GM21825 (cell line): ENCODE results near the gene SAMD4B.
"Not testable (repeated sequence)": the region's sequence is repeated elsewhere in the genome, so short reads cannot be mapped to it uniquely, and the experiment has no call there.

ENCODE experiments used
- ATAC-seq: cut with Tn5 transposase; IDR thresholded peaks from one replicate; pipeline ENCODE4 v1.9.1; 2021; ENCODE audit warnings: mild to moderate bottlenecking, moderate library complexity; ENCODE audit not compliant: unreplicated experiment

The SAMD4B gene

DNA sequence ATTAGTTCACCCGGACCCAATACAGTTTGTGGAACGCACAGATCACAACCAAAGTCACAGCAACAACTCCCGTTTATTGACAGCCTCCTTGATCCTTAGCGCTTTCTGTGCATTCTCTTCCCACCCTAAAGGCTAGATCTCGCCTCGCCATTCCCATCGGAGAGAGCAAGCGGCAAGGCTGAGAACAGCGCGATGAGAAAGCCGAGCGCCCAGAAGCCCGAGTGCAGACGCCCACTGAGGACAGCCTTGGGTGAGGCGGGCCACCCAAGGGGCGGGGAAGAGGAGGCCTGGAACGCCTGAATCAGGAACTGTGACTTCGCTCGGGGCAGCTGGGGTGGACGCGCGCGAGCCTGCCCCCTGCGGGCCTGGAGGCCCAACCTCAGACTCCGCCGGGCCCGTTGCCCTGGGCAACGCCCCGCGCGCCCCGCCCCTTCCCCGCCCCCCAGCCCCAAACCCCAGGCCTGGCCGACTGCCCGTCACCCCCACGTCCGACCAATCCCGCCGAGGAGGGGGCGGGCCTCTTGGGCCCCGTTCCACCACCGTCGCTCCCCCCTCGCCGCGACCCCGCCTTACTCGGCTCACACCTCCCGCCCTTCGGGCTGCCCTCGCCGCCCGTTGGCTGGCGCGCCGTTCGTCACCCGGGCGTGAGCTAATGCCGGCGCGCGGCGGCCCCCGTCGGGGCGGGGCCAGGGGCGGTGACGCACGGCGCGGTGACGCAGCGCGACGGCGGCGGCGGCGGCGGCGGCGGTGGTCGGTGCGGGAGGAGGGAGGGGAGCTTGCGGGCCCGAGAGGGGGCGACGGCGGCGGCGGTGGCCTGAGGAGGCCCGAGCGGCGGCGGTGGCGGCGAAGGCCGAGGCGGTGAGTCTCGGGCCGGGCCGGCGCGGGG lies at the start of gene SAMD4B:
Gene SAMD4B (plus strand): TSS at position 703 of the 886 bp plus-strand sequence. CDS start 14,473 bp downstream, outside the sequence.
- peak; percentile 83 for ATAC-seq

- ATAC-seq = no peak
Observed at GRCh38 chr19:39293394-39293793, 48.8 kb upstream of the SAMD4B start.

GRCh38 chr19:39296055-39296645 lies 46.1 kb upstream of the SAMD4B start, which contains the start of gene IFNL1:
Gene IFNL1, plus strand, starts transcription at chr19:39296407. Its CDS starts 15 bp downstream, at chr19:39296422.
- ATAC-seq = no peak

DNA sequence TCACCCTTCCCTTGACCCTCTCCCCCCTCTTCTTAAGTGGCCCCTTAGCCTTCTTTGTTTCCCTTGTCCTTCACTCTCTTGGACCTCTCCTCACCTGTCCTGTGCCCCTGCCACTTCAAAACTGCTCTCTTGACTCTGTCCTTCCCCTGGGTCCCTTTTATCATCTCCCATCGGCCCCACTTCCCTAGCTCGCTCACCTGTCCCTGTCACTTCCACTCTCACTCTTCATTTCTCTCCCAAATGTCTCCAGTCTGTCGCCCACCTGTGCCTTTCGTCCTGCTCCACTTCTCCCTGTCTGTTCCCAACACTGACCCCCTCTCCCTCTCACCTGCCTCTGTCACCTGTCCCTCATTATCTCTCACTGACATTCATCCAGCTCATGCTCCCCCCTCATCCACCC lies 45.3 kb upstream of the SAMD4B start:
- no peak for ATAC-seq

DNA sequence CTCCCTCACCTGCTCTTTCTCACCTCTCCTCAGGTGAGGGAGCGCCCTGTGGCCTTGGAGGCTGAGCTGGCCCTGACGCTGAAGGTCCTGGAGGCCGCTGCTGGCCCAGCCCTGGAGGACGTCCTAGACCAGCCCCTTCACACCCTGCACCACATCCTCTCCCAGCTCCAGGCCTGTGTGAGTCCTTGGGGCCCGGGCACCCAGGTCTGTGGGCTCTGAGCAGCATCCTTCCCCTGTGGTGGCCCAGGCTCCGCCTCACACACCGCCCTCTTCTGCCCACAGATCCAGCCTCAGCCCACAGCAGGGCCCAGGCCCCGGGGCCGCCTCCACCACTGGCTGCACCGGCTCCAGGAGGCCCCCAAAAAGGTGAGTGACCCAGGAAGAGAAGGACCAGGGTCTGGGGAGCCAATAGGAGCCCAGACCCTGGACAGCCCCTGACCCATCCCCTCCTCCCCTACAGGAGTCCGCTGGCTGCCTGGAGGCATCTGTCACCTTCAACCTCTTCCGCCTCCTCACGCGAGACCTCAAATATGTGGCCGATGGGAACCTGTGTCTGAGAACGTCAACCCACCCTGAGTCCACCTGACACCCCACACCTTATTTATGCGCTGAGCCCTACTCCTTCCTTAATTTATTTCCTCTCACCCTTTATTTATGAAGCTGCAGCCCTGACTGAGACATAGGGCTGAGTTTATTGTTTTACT lies 44.1 kb upstream of the SAMD4B start:
- ATAC-seq = no peak

- ATAC-seq = no peak
Observed at GRCh38 chr19:39299404-39299803, 42.8 kb upstream of the SAMD4B start.

DNA sequence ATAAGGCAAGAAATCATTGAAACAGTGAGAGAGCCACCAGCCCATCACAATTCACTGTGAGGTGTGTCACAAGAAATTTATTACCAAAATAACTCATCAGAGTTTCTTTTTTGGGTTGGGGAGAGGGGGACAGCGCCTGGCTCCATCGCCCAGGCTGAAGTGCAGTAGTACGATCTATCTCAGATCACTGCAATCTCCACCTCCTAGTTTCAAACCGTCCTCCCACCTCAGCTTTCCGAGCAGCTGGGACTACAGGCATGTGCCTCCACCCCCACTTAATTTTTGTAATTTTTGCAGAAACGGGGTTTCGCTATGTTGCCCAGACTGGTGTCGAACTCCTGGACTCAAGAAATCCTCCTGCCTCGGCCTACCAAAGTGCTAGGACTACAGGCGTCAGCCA lies 42.4 kb upstream of the SAMD4B start:
- no peak for ATAC-seq

DNA sequence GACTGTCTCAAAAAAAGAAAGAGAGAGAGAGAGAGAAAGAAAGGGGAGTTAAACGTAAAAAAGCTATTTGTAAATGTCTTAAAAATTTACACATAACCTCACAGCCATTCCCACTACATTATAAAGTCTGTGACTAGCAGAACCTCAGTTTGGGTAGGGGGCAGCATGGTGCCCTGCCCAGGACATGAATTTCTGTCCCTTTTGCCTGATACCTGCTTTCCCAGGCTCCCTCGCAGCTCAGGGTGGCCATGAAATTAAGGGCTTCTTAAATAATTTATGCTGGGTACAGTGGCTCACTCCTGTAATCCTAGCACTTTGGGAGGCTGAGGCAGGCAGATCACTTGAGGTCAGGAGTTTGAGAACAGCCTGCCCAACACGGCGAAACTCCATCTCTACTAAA lies 41.2 kb upstream of the SAMD4B start:
- ATAC-seq = no peak

DNA sequence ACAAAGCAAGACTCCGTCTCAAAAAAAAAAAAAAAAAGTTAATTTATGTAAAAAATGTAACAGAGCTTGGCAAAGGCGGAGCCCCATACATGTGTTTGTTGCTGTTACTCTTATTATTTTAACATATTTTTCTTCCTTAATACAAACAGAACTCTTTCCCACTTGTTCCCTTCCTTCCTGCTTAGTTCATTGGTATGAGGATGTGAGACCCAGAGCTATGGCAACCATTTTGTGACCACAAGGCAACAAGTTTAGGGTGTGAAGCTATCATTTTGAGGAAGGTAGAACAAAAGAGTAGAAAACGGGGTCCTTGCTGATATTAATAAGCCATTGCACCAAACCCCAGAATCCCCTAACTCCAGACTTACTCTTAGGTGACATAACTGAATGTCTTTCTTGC lies 40.7 kb upstream of the SAMD4B start:
- ATAC-seq = no peak

GRCh38 chr19:39303373-39304184 lies 38.6 kb upstream of the SAMD4B start:
- ATAC-seq = no peak

GRCh38 chr19:39304185-39304513 lies 38.1 kb upstream of the SAMD4B start:
- ATAC-seq = no peak

GRCh38 chr19:39304701-39305571 lies 37.3 kb upstream of the SAMD4B start:
- ATAC-seq = no peak

GRCh38 chr19:39306075-39306474 lies 36.1 kb upstream of the SAMD4B start:
- no peak for ATAC-seq

- ATAC-seq = no peak
Observed at GRCh38 chr19:39307046-39307821, 35.0 kb upstream of the SAMD4B start.

- ATAC-seq = no peak
Observed at GRCh38 chr19:39307822-39308530, 34.2 kb upstream of the SAMD4B start.

DNA sequence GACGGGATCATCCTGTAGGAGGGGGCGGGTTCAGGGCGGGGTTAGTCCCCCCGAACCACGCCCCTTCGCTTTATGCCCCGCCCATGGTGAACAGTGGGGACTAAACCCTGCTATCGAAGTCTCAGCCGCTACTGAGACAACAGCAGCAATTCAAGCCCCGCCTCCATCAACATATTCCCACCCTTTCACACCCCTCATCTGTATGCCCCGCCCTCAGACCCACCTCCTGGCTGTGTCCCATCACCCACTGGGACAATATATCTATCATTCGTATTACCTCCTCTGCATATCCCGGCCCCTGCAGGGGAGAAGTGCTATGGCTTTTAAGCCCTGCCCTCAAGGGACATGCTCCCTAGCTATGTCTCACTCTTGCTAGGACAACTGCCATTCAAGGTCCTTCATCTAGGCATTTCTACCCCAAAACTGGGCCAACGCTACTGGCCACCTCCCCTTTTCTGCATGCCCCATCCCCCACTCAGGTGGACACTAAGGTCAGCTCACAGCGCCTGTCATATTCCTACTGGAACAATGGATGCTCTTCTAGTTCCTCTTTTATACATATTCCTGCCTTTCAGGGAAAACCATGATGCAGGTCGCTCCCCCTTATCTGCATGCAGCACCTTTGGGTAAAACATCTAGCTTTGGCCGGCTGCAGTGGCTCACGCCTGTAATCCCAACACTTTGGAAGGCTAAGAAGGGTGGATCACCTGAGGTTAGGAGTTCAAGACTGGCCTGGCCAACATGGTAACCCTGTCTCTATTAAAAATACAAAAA lies 33.5 kb upstream of the SAMD4B start:
- no peak for ATAC-seq

DNA sequence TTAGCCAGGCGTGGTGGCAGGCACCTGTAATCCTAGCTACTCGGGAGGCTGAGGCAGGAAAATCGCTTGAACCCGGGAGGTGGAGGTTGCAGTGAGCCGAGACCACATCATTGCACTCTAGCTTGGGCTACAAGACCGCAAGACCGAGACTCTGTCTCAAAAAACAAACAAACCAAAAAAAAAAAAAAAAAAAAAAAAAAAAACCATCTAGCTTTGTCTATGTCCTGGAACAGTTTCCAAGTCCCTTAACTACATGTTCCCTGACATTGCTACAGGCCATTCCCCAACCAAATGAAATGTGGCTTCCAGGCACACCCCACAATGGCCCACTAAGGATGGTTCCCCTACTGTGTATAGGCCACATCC lies 32.9 kb upstream of the SAMD4B start:
- not testable (repeated sequence) for ATAC-seq
